Neuron (in vitro differentiated cells): ENCODE results near the gene PEX16.

Experiments used
- H2AFZ ChIP-seq: one replicate; pipeline ENCODE4 v1.6.1; 2013; ENCODE audit warnings: low read depth, mild to moderate bottlenecking, inconsistent platforms, low read length, moderate library complexity
- H3K27me3 ChIP-seq: one replicate; pipeline ENCODE4 v1.6.1; 2013; ENCODE audit warnings: low read length; ENCODE audit not compliant: insufficient read depth
- H3K36me3 ChIP-seq: one replicate; pipeline ENCODE4 v1.6.1; 2013; ENCODE audit warnings: low read length; ENCODE audit not compliant: insufficient read depth
- H3K4me1 ChIP-seq: one replicate; pipeline ENCODE4 v1.6.1; 2013; ENCODE audit warnings: low read length; ENCODE audit not compliant: insufficient read depth
- H3K4me3 ChIP-seq: 2 replicates; pipeline ENCODE4 v1.5.1; 2013; ENCODE audit warnings: mild to moderate bottlenecking, low read length, moderate library complexity
- H3K9me3 ChIP-seq: one replicate; pipeline ENCODE4 v1.6.1; 2013; ENCODE audit warnings: low read length

Gene PEX16

GRCh38 chr11:45927684-45928413, 10.2 kb upstream of the PEX16 start:
- Histone ChIP-seq H3K36me3 (peaks cover 5% of the 10 kb centered on the region), H3K4me3 (no peak overlapping the region), H3K4me1 (no peaks in the 10 kb centered on the region), H3K9me3 (no peaks in the 10 kb centered on the region), H2AFZ (no peak overlapping the region), H3K27me3 (peaks cover 19% of the 10 kb centered on the region)

DNA sequence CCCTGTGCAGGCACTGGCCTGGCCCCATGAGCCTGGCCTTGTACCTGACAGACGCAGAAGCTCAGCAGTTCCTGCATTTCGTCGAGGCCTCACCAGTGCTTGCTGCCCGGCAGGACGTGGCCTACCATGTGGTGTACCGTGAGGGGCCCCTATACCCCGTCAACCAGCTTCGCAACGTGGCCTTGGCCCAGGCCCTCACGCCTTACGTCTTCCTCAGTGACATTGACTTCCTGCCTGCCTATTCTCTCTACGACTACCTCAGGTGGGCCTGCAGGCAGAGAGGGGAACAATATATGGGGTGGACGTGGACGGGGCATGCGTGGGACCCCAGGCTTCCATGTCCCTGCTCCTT, 9.6 kb upstream of the PEX16 start:
- Histone ChIP-seq H2AFZ (no peak overlapping the region), H3K4me1 (no peaks in the 10 kb centered on the region), H3K36me3 (peaks cover 4% of the 10 kb centered on the region), H3K4me3 (no peak overlapping the region), H3K9me3 (no peaks in the 10 kb centered on the region), H3K27me3 (peaks cover 24% of the 10 kb centered on the region)

DNA sequence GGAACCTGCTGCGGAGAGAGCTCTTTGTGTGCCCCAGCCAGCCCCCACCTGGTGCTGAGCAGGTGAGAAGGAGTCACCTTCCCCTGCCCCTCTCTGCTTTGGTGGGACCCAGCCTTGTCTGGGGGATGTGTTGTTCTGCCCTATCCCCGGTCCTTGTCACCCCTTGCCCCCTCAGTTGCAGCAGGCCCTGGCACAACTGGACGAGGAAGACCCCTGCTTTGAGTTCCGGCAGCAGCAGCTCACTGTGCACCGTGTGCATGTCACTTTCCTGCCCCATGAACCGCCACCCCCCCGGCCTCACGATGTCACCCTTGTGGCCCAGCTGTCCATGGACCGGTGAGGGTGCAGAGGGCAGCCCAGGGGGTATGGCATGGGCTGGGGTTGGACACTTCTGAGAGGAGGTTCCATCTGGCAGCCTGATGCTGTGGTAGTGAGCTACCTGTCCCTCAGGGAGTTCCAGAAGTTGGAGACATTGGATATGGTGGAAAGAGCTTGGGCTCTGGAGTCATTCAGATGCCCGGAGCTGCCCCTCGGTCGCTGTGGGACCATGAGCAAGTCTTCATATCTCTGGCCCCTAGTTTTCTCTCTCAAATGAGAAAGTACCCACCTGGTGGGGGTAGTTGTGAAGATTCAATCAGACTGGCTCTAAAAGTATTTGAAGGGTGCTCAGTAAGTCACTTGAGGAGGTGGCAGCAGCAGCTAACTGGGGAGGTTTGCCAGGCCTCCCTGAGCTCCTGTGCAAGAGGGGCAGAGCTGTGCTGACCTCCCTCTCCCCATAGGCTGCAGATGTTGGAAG, 9.1 kb upstream of the PEX16 start:
- H3K9me3 ChIP-seq: no peaks in the 10 kb centered on the region
- no peaks in the 10 kb centered on the region for H3K36me3 ChIP-seq
- H2AFZ ChIP-seq: no peak overlapping the region
- no peak overlapping the region for H3K4me3 ChIP-seq
- peaks cover 4% of the 10 kb centered on the region for H3K4me1 ChIP-seq
- H3K27me3 ChIP-seq: peaks cover 30% of the 10 kb centered on the region

DNA sequence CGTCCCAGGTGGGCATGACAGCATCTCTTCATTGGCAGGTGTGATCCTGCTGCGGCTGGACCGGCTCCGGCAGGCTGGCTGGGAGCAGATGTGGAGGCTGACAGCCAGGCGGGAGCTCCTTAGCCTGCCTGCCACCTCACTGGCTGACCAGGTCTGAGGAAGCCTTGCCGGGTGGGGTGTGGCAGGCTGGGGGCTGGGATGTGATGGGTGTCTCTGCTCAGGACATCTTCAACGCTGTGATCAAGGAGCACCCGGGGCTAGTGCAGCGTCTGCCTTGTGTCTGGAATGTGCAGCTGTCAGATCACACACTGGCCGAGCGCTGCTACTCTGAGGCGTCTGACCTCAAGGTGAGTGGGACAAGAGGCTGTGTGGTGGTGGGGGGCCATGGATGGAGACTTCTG, 8.3 kb upstream of the PEX16 start:
- H3K4me1 ChIP-seq: peaks cover 9% of the 10 kb centered on the region
- H2AFZ ChIP-seq: no peak overlapping the region
- no peaks in the 10 kb centered on the region for H3K9me3 ChIP-seq
- peaks cover 37% of the 10 kb centered on the region for H3K27me3 ChIP-seq
- H3K4me3 ChIP-seq: no peak overlapping the region
- no peaks in the 10 kb centered on the region for H3K36me3 ChIP-seq

- Histone ChIP-seq H3K27me3 (peaks cover 41% of the 10 kb centered on the region), H2AFZ (no peak overlapping the region), H3K4me1 (peaks cover 9% of the 10 kb centered on the region), H3K4me3 (no peak overlapping the region), H3K36me3 (no peaks in the 10 kb centered on the region), H3K9me3 (no peaks in the 10 kb centered on the region)
Measured at GRCh38 chr11:45925550-45925949, 7.9 kb upstream of the PEX16 start.

GRCh38 chr11:45924927-45925326, 7.2 kb upstream of the PEX16 start:
- H2AFZ ChIP-seq: no peak overlapping the region
- H3K4me1 ChIP-seq: peaks cover 9% of the 10 kb centered on the region
- no peaks in the 10 kb centered on the region for H3K36me3 ChIP-seq
- H3K9me3 ChIP-seq: no peaks in the 10 kb centered on the region
- H3K27me3 ChIP-seq: peaks cover 46% of the 10 kb centered on the region
- H3K4me3 ChIP-seq: no peak overlapping the region

- Histone ChIP-seq H3K36me3 (no peaks in the 10 kb centered on the region), H3K4me1 (peaks cover 9% of the 10 kb centered on the region), H3K9me3 (no peaks in the 10 kb centered on the region), H3K4me3 (no peak overlapping the region), H2AFZ (no peak overlapping the region), H3K27me3 (peaks cover 46% of the 10 kb centered on the region)
Measured at GRCh38 chr11:45924036-45924915, 6.6 kb upstream of the PEX16 start.

DNA sequence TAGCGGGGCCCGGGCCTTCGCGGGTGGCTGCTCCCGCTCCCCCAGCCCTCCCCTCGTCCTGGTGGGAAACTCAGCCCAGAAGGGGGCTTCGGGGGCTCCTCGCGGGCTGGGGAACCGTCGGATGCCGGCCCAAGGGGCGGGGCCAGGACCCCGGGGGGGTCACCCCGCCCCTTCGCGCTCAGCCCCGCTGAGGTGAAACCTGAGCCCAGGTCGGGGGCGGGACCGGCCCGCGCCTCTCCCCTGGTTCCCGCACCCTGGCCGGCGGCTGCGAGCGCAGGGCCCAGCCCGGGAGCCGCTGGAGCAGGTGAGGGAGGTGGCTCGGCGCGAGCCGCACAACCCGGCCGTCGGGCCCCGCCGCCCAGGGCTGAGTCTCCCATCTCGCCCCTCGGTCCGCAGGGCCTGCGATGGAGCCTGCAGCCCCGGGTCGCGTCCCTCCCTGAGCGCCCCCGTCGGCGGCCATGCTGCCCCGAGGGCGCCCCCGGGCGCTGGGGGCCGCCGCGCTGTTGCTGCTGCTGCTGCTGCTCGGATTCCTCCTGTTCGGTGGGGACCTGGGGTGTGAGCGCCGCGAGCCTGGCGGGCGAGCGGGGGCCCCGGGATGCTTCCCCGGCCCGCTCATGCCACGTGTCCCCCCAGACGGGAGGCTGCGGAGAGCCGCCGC, 4.9 kb upstream of the PEX16 start, which contains the start of gene LARGE2:
Gene LARGE2 (plus strand): TSS at position 232 of the 658 bp plus-strand sequence. CDS start 227 bp downstream, at position 459.
- Histone ChIP-seq H3K27me3 (peaks cover 46% of the 10 kb centered on the region), H3K4me1 (peaks cover 12% of the 10 kb centered on the region), H3K36me3 (no peaks in the 10 kb centered on the region), H2AFZ (peak within 1 kb of the TSS; percentile 10), H3K4me3 (no peak within 1 kb of the TSS), H3K9me3 (no peaks in the 10 kb centered on the region)

DNA sequence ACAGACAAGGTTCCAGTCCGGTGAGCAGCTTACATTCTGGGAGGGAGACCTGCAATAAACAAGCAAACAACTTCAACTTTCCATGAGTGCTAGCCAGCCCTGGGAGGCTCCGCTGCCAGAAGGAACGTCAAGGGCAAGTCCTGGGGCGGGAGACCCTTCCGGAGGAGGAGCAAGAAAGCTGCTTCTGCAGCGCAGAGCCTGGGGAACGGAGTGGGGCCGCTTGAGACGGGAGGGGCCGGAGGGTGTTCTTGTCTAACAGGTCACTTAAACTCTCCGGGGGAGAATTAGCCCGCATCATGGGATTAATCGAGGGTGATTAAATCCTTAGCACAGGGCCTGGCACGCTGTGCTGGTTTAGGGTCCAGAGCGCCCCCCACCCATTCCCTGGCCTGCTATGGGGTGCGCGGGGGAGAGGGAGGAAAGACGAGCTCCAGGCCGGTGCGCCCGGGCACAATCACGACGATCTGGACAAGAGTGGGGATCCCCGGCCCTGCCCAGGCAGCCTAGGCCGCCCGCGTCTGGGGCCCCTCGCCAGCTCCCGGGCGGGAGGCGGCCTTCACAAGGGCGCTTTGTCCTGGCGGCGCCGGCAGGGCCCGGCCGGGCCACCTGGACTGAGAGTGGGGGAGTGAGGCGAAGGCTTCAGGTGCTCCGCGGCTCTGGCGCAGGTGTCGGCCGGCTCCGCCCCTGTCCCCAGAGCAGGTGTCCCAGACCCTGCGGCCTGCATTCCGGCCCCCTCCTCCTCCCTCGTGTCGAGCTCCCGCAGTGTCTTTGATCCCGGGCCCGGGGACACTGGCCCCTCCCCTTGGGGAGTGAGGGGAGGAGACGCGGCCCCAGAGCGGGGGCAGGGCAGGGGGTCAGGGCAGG, 4.1 kb upstream of the PEX16 start:
- H3K27me3 ChIP-seq: peaks cover 46% of the 10 kb centered on the region

DNA sequence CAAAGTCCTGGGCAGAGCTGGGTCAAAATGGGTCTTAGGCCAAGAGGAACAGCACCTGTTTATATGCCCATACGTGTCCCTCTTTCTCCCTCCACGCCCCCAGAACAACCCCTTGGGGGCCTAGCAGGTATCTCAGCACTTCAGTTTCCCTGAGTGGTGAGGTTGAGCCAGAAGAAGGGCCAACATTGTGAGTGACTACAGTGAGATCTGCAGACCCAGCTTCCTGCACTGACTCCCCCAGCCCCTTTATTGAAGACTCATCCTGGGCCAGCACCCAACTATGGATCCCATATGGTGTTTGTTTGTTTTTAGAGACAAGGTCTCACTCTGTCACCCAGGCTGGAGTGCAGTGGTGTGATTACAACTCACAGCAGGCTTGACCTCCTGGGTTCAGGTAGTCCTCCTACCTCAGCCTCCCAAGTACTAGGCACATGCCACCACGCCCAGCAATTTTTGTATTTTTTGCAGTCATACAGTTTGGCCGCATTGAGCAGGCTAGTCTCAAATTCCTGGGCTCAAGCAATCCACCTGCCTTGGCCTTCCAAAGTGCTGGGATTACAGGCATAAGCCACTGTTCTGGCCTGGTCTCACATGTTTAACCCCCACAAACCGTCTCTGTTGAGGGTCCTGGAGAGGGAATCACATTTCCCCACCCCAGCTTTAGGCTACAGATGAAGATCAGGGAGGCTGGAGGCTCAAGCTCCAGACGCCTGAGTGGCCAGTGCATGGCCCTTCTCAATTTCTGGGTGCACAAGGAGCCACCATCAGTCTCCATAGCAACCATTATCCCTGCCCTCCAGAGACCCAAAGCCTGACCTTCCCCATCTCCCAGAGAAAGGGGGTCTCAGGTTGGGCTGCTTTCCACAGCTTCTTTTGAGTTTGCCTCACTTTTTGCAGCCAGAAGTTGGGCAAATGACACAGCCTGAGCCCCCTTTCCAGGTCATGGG, 3.1 kb upstream of the PEX16 start:
- Histone ChIP-seq H2AFZ (no peak overlapping the region), H3K9me3 (no peaks in the 10 kb centered on the region), H3K4me1 (peaks cover 19% of the 10 kb centered on the region), H3K36me3 (peaks cover 3% of the 10 kb centered on the region), H3K4me3 (no peak overlapping the region), H3K27me3 (peaks cover 46% of the 10 kb centered on the region)

More for the DNA sequence above, 4.1 kb upstream of the PEX16 start:
- Histone ChIP-seq H2AFZ (no peak overlapping the region), H3K36me3 (no peaks in the 10 kb centered on the region), H3K4me1 (peaks cover 18% of the 10 kb centered on the region), H3K4me3 (no peak overlapping the region), H3K9me3 (no peaks in the 10 kb centered on the region)

DNA sequence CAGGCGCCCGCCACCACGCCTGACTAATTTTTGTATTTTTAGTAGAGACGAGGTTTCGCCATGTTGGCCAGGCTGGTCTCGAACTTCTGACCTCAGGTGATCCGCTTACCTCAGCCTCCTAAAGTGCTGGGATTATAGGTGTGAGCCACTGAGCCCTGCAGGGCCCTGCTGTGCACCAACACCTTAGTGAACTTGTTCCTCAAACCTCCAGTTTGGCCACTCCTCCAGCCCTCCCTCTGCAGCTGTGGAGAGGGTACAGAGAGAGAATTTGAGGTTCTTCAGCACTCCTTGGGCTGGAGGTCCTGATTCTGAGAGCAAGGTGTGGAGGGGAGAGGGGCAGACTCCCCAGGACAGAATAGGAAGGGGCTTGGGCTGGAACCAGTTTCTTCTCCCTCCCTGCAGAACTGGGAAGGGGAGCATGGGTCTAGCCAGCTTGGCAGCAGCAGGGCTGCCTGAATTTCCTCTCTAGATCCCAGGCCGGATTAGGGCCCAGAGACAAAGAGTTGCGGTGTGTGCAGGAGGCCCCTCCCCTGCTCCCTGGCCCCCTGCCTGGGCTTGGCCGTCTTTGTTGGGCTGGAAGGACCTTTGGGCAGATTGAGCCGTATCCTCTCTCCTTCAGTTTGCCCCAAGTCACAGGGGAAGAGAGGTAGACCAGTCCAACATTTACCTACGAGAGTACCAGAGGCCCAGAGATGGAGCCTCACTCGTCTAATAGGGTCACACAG, 2.3 kb upstream of the PEX16 start:
- no peak overlapping the region for H2AFZ ChIP-seq
- H3K27me3 ChIP-seq: peaks cover 44% of the 10 kb centered on the region
- H3K4me1 ChIP-seq: peaks cover 19% of the 10 kb centered on the region

More for the DNA sequence above, 2.3 kb upstream of the PEX16 start:
- Histone ChIP-seq H3K9me3 (no peaks in the 10 kb centered on the region), H3K36me3 (peaks cover 7% of the 10 kb centered on the region), H3K4me3 (no peak overlapping the region)
